Heart right ventricle (tissue), 16 donors: ENCODE data around the gene NFIL3. TPM values are rescaled to one million over a fixed set of nuclear protein-coding genes. Genes with fewer than 3 reads are reported as not detected.

ENCODE experiments used
- ATAC-seq, 8 donors: fragments of 200-7000 bp; cut with Tn5 transposase; one replicate each; pipeline ENCODE4 v1.9.1; 2020; ENCODE audit warnings: mild to moderate bottlenecking in 8 of 8, moderate library complexity in 8 of 8, moderate number of reproducible peaks in 1 of 8
- DNase-seq, 2 donors: peaks; one replicate each; pipeline ENCODE4 v3.0.0-alpha.2; 2020
- H3K27ac ChIP-seq, 10 donors: fragments of 200-600 bp; sonication (generic) in 2 of 10; one replicate each; pipeline versions ENCODE4 v1.5.0 to v1.8.0; 2020 to 2022; ENCODE audit warnings: mild to moderate bottlenecking in 3 of 10
- H3K27me3 ChIP-seq, 7 donors: fragments of 200-600 bp; one replicate each; pipeline ENCODE4 v1.8.0; 2021 to 2022; ENCODE audit warnings: mild to moderate bottlenecking in 2 of 7
- H3K36me3 ChIP-seq, 9 donors: fragments of 200-600 bp; sonication (generic) in 1 of 9; one replicate each; pipeline versions ENCODE4 v1.5.0 to v1.8.0; 2020 to 2022; ENCODE audit warnings: mild to moderate bottlenecking in 2 of 9
- H3K4me1 ChIP-seq, 9 donors: fragments of 200-600 bp; sonication (generic) in 1 of 9; one replicate each; pipeline versions ENCODE4 v1.5.0 to v1.8.0; 2020 to 2022; ENCODE audit warnings: mild to moderate bottlenecking in 4 of 9
- H3K4me3 ChIP-seq, 10 donors: fragments of 200-600 bp; sonication (generic) in 2 of 10; one replicate each; pipeline versions ENCODE4 v1.5.0 to v1.8.0; 2020 to 2022; ENCODE audit warnings: mild to moderate bottlenecking in 7 of 10, moderate library complexity in 2 of 10
- H3K9me3 ChIP-seq, 11 donors: fragments of 200-600 bp in 10 of 11; sonication (generic) in 2 of 11; one replicate each; pipeline versions ENCODE4 v1.5.0 to v1.8.0; 2013 to 2022; ENCODE audit warnings: mild to moderate bottlenecking in 2 of 11, control low read depth in 1 of 11, moderate library complexity in 1 of 11
- CTCF ChIP-seq, 9 donors: fragments of 200-600 bp; sonication (generic) in 2 of 9; IDR thresholded peaks; one replicate each; pipeline versions ENCODE4 v1.5.0 to v1.8.0; 2021 to 2022; ENCODE audit warnings: antibody characterized with exemption in 9 of 9, mild to moderate bottlenecking in 5 of 9, moderate library complexity in 1 of 9
- WGBS, 2 donors: extraction: QIAGEN DNeasy Blood & Tissue Kit; methylation state at CpG; one replicate each; pipeline ENCODE4 v1.1.7; 2013; ENCODE audit warnings: inconsistent platforms in 1 of 2; 5-methylcytosine and 5-hydroxymethylcytosine counted together
- intact Hi-C, 10 donors: fragments of 100-400 bp; cut with DNase I; formaldehyde crosslinking; loops; one replicate each; pipeline versions ENCODE4 v1.11.1 to v1.14.2; 2022
- polyA plus RNA-seq, 2 donors: library from polyadenylated mRNA; stranded (reverse); fragments of 200-250 nt; gene quantifications; one replicate each; pipeline ENCODE4 v1.2.3, GENCODE V29; 2013
- total RNA-seq, 10 donors: library from RNA; stranded (reverse); fragmentation: NEBNext Ultra II Directional in 3 of 10; extraction: Animal tissue kit (Norgen Biotek cat#: 25700) in 3 of 10; gene quantifications; one replicate each; pipeline versions ENCODE4 v1.2.1 to v1.2.4, GENCODE V29; 2021 to 2023
- donor health status: Arrhythmogenic right ventricular cardiomyopathy.
- donor health status: ischemic (EF 13 %, LVEDD 7.1; RV severe dilation, severe dysfunction).
- donor health status: healthy with polysubstance abuse.
- donor health status: DM: no; HTN: yes; CAD: no.
- donor health status: DM: no; HTN: no; CAD: no.
- donor health status: ischemic (EF 25% LVEDD 6.9; RV normal size, moderate dysfunction).
- donor health status: ischemic (EF 25% LVEDD 5.7; RV mildly dilated, moderate dysfunction).
- donor health status: healthy.
- donor health status: DM: yes; HTN: yes; CAD: no.
- donor health status: Ischemic cardiomyopathy.
- donor health status: ischemic (EF 35%, LVEDD 5.7; RV mildly dilated, moderate dysfunction).
- donor health status: nonischemic (EF 11% LVEDD 7.7; RV severe dilation, severe dysfunction).
- donor health status: DM: yes; HTN: yes; CAD: no.
- donor health status: PGD.
- donor health status: ischemic (EF 29% LVEDD 5.4; RV normal size, mild dysfunction).
- donor health status: nonischemic (EF 23%, LVEDD 6.1; RV moderate dilation, normal function).

NFIL3 gene
- total and polyA plus RNA-seq, 12 donors, result 10.8 to 88.0 (median 26.9) TPM

- no peaks in the 10 kb centered on the region for H3K9me3 ChIP-seq
- intact Hi-C loops, result loop anchor here in 1 of 10 donors (10.0 kb wide), 1 partner anchor 215 kb away; no protein-coding TSS in a partner anchor
- WGBS, 2 donors, result 89 to 92% methylated on average over 12 of the region's 12 CpGs
- DNase-seq (no peak), ATAC-seq (no peak)
- TF ChIP-seq CTCF (IDR thresholded peaks at IDR 0.05), result no peak
- peak overlapping the region in 1 of 10 donors; percentile 59 for H3K27ac ChIP-seq
- peaks cover 0 to 65% (median 3%) of the 10 kb centered on the region in 9 donors for H3K4me1 ChIP-seq
- no peak overlapping the region for H3K4me3 ChIP-seq
- no peaks in the 10 kb centered on the region for H3K27me3 ChIP-seq
- H3K36me3 ChIP-seq, result peaks cover 0 to 39% (median 15%) of the 10 kb centered on the region in 9 donors
Observed at GRCh38 chr9:91410161-91410560, 13.5 kb downstream of the NFIL3 start.

GRCh38 chr9:91408475-91408874, 15.2 kb downstream of the NFIL3 start:
- ATAC-seq (no peak), DNase-seq (no peak)
- H3K36me3 ChIP-seq, result peaks cover 0 to 39% (median 15%) of the 10 kb centered on the region in 9 donors
- H3K4me3 ChIP-seq, result no peak overlapping the region
- peaks cover 0 to 49% (median 0%) of the 10 kb centered on the region in 9 donors for H3K4me1 ChIP-seq
- WGBS, 2 donors, result 97 to 100% methylated on average over 1 of the region's 1 CpG
- H3K9me3 ChIP-seq, result no peaks in the 10 kb centered on the region
- intact Hi-C loops, result loop anchor here in 2 of 10 donors (5.0 to 10.0 kb wide), 2 partner anchors 41 to 54 kb away; no protein-coding TSS in a partner anchor
- H3K27ac ChIP-seq, result peak overlapping the region in 1 of 10 donors; percentile 42
- TF ChIP-seq CTCF (IDR thresholded peaks at IDR 0.05), result no peak
- no peaks in the 10 kb centered on the region for H3K27me3 ChIP-seq

GRCh38 chr9:91407580-91408318, 15.9 kb downstream of the NFIL3 start:
- peaks cover 0 to 48% (median 0%) of the 10 kb centered on the region in 9 donors for H3K4me1 ChIP-seq
- 73% methylated on average over 12 of the region's 12 CpGs for WGBS, 2 donors
- H3K9me3 ChIP-seq, result no peaks in the 10 kb centered on the region
- DNase-seq, result no peak
- TF ChIP-seq CTCF (IDR thresholded peaks at IDR 0.05), result no peak
- intact Hi-C loops, result loop anchor here in 2 of 10 donors (5.0 to 10.0 kb wide), 2 partner anchors 40 to 53 kb away; no protein-coding TSS in a partner anchor
- H3K27ac ChIP-seq, result peak overlapping the region in 5 of 10 donors; percentile 7 to 43 (median 31)
- peak in 6 of 8 donors; percentile 51 to 87 (median 80) for ATAC-seq
- peaks cover 0 to 39% (median 15%) of the 10 kb centered on the region in 9 donors for H3K36me3 ChIP-seq
- no peaks in the 10 kb centered on the region for H3K27me3 ChIP-seq
- H3K4me3 ChIP-seq, result no peak overlapping the region

GRCh38 chr9:91405343-91406077, 18.1 kb downstream of the NFIL3 start:
- no peaks in the 10 kb centered on the region for H3K9me3 ChIP-seq
- no peak overlapping the region for H3K27ac ChIP-seq
- no peak for DNase-seq
- H3K27me3 ChIP-seq, result no peaks in the 10 kb centered on the region
- peak in 1 of 8 donors; percentile 35 for ATAC-seq
- peaks cover 0 to 30% (median 0%) of the 10 kb centered on the region in 9 donors for H3K4me1 ChIP-seq
- peaks cover 0 to 36% (median 14%) of the 10 kb centered on the region in 9 donors for H3K36me3 ChIP-seq
- WGBS, 2 donors, result 95 to 97% methylated on average over 25 of the region's 25 CpGs
- H3K4me3 ChIP-seq, result no peak overlapping the region
- intact Hi-C loops, result loop anchor here in 2 of 10 donors (5.0 to 10.0 kb wide), 2 partner anchors 38 to 51 kb away; no protein-coding TSS in a partner anchor
- TF ChIP-seq CTCF (IDR thresholded peaks at IDR 0.05), result no peak
